ENCODE measurements around the gene ATP8A2. TPM values are rescaled to one million over a fixed set of nuclear protein-coding genes. Genes with fewer than 3 reads are reported as not detected.

The ATP8A2 gene
- total and polyA plus RNA-seq, 2 of the 4 experiments (the other 2 are of a cell fraction) = 0.02 to 0.18 TPM

DNA sequence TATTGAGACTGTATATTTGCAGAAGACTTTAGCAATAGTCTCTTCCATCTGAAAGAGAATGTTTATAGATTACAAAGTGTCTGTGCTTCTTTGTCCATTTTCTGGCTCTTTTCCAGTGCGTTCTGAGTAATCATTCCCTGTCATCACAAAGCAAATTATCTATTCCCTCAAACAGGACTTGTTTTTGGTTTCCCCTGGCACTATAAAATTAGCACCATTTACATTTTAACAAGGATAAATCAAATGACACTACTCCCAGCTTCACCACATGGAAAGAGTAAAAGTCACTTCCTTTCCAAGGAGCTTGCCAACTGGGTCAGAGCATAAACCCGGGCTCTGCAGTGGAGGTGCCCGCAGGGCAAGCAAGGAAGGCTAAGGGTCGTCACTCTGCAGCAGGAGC is 591.9 kb downstream of the ATP8A2 start:
- Histone ChIP-seq H4K20me1 (ENCODE audit: insufficient read depth, low read length) (no peaks in the 10 kb centered on the region), H2BK15ac (ENCODE audit: low read depth, low read length) (no peak overlapping the region), H3K4me2 (ENCODE audit: low read depth, low read length) (no peak overlapping the region), H3K27ac (ENCODE audit: insufficient read depth, low read length) (no peak overlapping the region), H3K14ac (replicated peaks; ENCODE audit: low read depth, low read length) (no peak overlapping the region), H3K36me3 (ENCODE audit: control insufficient read depth, insufficient read depth, low read length) (no peaks in the 10 kb centered on the region), H3K9me3 (ENCODE audit: control insufficient read depth, insufficient read depth, low read length) (no peaks in the 10 kb centered on the region; the same call in 1 of the 2 replicates), H2BK20ac (ENCODE audit: low read depth, low read length) (no peak overlapping the region), H4K5ac (ENCODE audit: low read depth, low read length) (no peak overlapping the region), H3K4me3 (ENCODE audit: insufficient read depth, low read depth, low read length) (no peak overlapping the region), H2BK120ac (ENCODE audit: low read depth, low read length) (no peak overlapping the region), H2BK5ac (ENCODE audit: low read depth, low read length, poor library complexity, severe bottlenecking) (no peak overlapping the region), H3K18ac (ENCODE audit: low read depth, low read length) (no peak overlapping the region), H3K23ac (ENCODE audit: low read depth, low read length) (no peak overlapping the region), H4K91ac (ENCODE audit: insufficient read depth, low read depth, low read length) (no peak overlapping the region), H3K4me1 (ENCODE audit: control insufficient read depth, insufficient read depth, low read length) (no peaks in the 10 kb centered on the region), H2AFZ (replicated peaks; ENCODE audit: low read length, poor library complexity) (no peak overlapping the region), H2AK5ac (ENCODE audit: low read depth, low read length) (no peak overlapping the region), H3K79me1 (ENCODE audit: low read depth in 1 of 2, low read length in 2 of 2) (no peaks in the 10 kb centered on the region), H3K9me1 (ENCODE audit: insufficient read depth, low read length) (no peaks in the 10 kb centered on the region), H3K9ac (ENCODE audit: low read depth, low read length) (no peak overlapping the region), H3K56ac (ENCODE audit: extremely low read depth, insufficient read depth, low read length) (no peak overlapping the region), H3K27me3 (ENCODE audit: control insufficient read depth, insufficient read depth, low read length) (no peaks in the 10 kb centered on the region), H4K8ac (ENCODE audit: low read depth in 2 of 2, low read length in 2 of 2) (no peak overlapping the region), H3K4ac (ENCODE audit: low read depth, low read length) (no peak overlapping the region), H2AK9ac (replicated peaks; ENCODE audit: low read depth, low read length, poor library complexity) (no peak overlapping the region)
- POLR2A ChIA-PET (ENCODE audit: unreplicated experiment) = no interaction called here
- in situ Hi-C loops (cut with MboI; ENCODE audit: low sequenced_read_pairs) = no loop called here
- BruUV-seq (replicated peaks) = no TSS peak
- DNase-seq (no peak), ATAC-seq (ENCODE audit: low read depth) (no peak)
- dilution Hi-C loops (cut with HindIII; ENCODE audit: low sequenced_read_pairs, unreplicated experiment) = no loop called here
- no peak for TF ChIP-seq MXI1 (IDR thresholded peaks at IDR 0.05; ENCODE audit: borderline replicate concordance, low read depth, low read length)
- TF ChIP-seq POLR2A (IDR thresholded peaks at IDR 0.05; ENCODE audit: low read depth, low read length) = no peak
- TF ChIP-seq, protein P1, sequence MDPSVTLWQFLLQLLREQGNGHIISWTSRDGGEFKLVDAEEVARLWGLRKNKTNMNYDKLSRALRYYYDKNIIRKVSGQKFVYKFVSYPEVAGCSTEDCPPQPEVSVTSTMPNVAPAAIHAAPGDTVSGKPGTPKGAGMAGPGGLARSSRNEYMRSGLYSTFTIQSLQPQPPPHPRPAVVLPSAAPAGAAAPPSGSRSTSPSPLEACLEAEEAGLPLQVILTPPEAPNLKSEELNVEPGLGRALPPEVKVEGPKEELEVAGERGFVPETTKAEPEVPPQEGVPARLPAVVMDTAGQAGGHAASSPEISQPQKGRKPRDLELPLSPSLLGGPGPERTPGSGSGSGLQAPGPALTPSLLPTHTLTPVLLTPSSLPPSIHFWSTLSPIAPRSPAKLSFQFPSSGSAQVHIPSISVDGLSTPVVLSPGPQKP (IDR thresholded peaks at IDR 0.05; ENCODE audit: borderline replicate concordance, low read depth, low read length) = no peak
- no peak for TF ChIP-seq BHLHE40 (IDR thresholded peaks at IDR 0.05; ENCODE audit: low read depth, low read length)
- CTCF ChIA-PET = no interaction called here
- WGBS, 2 experiments (ENCODE audit: extremely low coverage in 2 of 2, insufficient read length in 1 of 2) = no CpG with 5 or more reads among the region's 4 CpGs
- intact Hi-C loops (cut with micrococcal nuclease) = no loop called here
